Liver (tissue), 9 donors: ENCODE measurements around the gene SCUBE1. TPM values are rescaled to one million over a fixed set of nuclear protein-coding genes. Genes with fewer than 3 reads are reported as not detected.

Experiments
- DNase-seq: peaks from one replicate; pipeline ENCODE4 v3.0.0-alpha.2; 2017; ENCODE audit warnings: low spot score
- H3K27ac ChIP-seq, 2 donors: one replicate each; pipeline ENCODE4 v1.7.0; 2013; ENCODE audit warnings: inconsistent platforms in 2 of 2, low read length in 2 of 2, control low read depth in 1 of 2, low read depth in 1 of 2, mild to moderate bottlenecking in 1 of 2
- H3K27me3 ChIP-seq, 4 donors: one replicate each; pipeline versions ENCODE4 v1.6.1 to v1.7.0; 2013; ENCODE audit warnings: low read length in 3 of 4, inconsistent platforms in 1 of 4, mild to moderate bottlenecking in 1 of 4, moderate library complexity in 1 of 4; ENCODE audit not compliant: control insufficient read depth in 4 of 4, insufficient read depth in 4 of 4
- H3K36me3 ChIP-seq, 4 donors: one replicate each; pipeline versions ENCODE4 v1.6.1 to v1.7.0; 2013; ENCODE audit warnings: low read length in 3 of 4, mild to moderate bottlenecking in 3 of 4, low read depth in 1 of 4, moderate library complexity in 1 of 4; ENCODE audit not compliant: control insufficient read depth in 4 of 4, insufficient read depth in 3 of 4
- H3K4me1 ChIP-seq, 4 donors: one replicate each; pipeline versions ENCODE4 v1.6.1 to v1.7.0; 2013; ENCODE audit warnings: low read length in 3 of 4, mild to moderate bottlenecking in 3 of 4, moderate library complexity in 1 of 4; ENCODE audit not compliant: control insufficient read depth in 4 of 4, insufficient read depth in 4 of 4
- H3K4me3 ChIP-seq, 3 donors: one replicate each; pipeline versions ENCODE4 v1.6.1 to v1.7.0; 2013; ENCODE audit warnings: low read length in 3 of 3, control low read depth in 1 of 3, low read depth in 1 of 3, mild to moderate bottlenecking in 1 of 3
- H3K9ac ChIP-seq, 2 donors: one replicate each; pipeline ENCODE4 v1.7.0; 2013; ENCODE audit warnings: low read length in 2 of 2, mild to moderate bottlenecking in 2 of 2, moderate library complexity in 2 of 2, control low read depth in 1 of 2, low read depth in 1 of 2
- H3K9me3 ChIP-seq, 4 donors: one replicate each; pipeline versions ENCODE4 v1.6.1 to v1.7.0; 2013; ENCODE audit warnings: low read length in 3 of 4; ENCODE audit not compliant: control insufficient read depth in 4 of 4
- ATF3 ChIP-seq: IDR thresholded peaks from 2 replicates; pipeline ENCODE4 v1.6.1; 2016; ENCODE audit warnings: antibody characterized with exemption
- CTCF ChIP-seq: fragments of 150-350 bp; IDR thresholded peaks from 2 replicates; pipeline ENCODE4 v1.5.1; 2017; ENCODE audit warnings: improper control_type of control experiment, low read depth, low read length; ENCODE audit not compliant: missing input control
- EGR1 ChIP-seq, 2 donors: IDR thresholded peaks; 2 replicates each; pipeline ENCODE4 v1.6.1; 2016 to 2018; ENCODE audit warnings: antibody characterized with exemption in 2 of 2, low read depth in 2 of 2
- FOXA1 ChIP-seq: IDR thresholded peaks from 2 replicates; pipeline ENCODE4 v1.6.1; 2016; ENCODE audit warnings: antibody characterized with exemption
- FOXA2 ChIP-seq: IDR thresholded peaks from 2 replicates; pipeline ENCODE4 v1.6.1; 2016; ENCODE audit warnings: antibody characterized with exemption
- GABPA ChIP-seq, 2 donors: IDR thresholded peaks in 1 of 2; conservative IDR thresholded peaks in 1 of 2; 2 replicates each; pipeline ENCODE4 v1.6.1; 2016; ENCODE audit warnings: antibody characterized with exemption in 2 of 2, mild to moderate bottlenecking in 1 of 2, moderate library complexity in 1 of 2
- HNF4A ChIP-seq, 2 donors: conservative IDR thresholded peaks; 2 replicates each; pipeline ENCODE4 v1.6.1; 2016; ENCODE audit warnings: antibody characterized with exemption in 2 of 2, mild to moderate bottlenecking in 2 of 2
- HNF4G ChIP-seq: IDR thresholded peaks from 2 replicates; pipeline ENCODE4 v1.6.1; 2016; ENCODE audit warnings: antibody characterized with exemption
- MAX ChIP-seq: IDR thresholded peaks from 2 replicates; pipeline ENCODE4 v1.6.1; 2016; ENCODE audit warnings: antibody characterized with exemption
- NR2F2 ChIP-seq: IDR thresholded peaks from 2 replicates; pipeline ENCODE4 v1.6.1; 2016; ENCODE audit warnings: antibody characterized with exemption
- RAD21 ChIP-seq, 2 donors: IDR thresholded peaks; 2 replicates each; pipeline ENCODE4 v1.6.1; 2016; ENCODE audit warnings: antibody characterized with exemption in 2 of 2, mild to moderate bottlenecking in 2 of 2
- REST ChIP-seq: IDR thresholded peaks from 2 replicates; pipeline ENCODE4 v1.6.1; 2016; ENCODE audit warnings: antibody characterized with exemption, mild to moderate bottlenecking
- RXRA ChIP-seq, 2 donors: IDR thresholded peaks; 2 replicates each; pipeline ENCODE4 v1.6.1; 2017 to 2018; ENCODE audit warnings: antibody characterized with exemption in 2 of 2, mild to moderate bottlenecking in 1 of 2
- SP1 ChIP-seq: IDR thresholded peaks from 2 replicates; pipeline ENCODE4 v1.6.1; 2018; ENCODE audit warnings: antibody characterized with exemption, mild to moderate bottlenecking
- TAF1 ChIP-seq: conservative IDR thresholded peaks from 2 replicates; pipeline ENCODE4 v1.6.1; 2016; ENCODE audit warnings: antibody characterized with exemption, mild to moderate bottlenecking
- YY1 ChIP-seq: IDR thresholded peaks from 2 replicates; pipeline ENCODE4 v1.6.1; 2016; ENCODE audit warnings: antibody characterized with exemption, mild to moderate bottlenecking
- ZBTB33 ChIP-seq: IDR thresholded peaks from 2 replicates; pipeline ENCODE4 v1.6.1; 2016; ENCODE audit warnings: antibody characterized with exemption
- WGBS: extraction: QIAGEN DNeasy Blood & Tissue Kit; methylation state at CpG from one replicate; pipeline ENCODE4 v1.1.7; 2013; 5-methylcytosine and 5-hydroxymethylcytosine counted together
- polyA plus RNA-seq, 2 donors: library from polyadenylated mRNA; stranded (reverse) in 1 of 2; unstranded in 1 of 2; fragments of 200-250 nt in 1 of 2; fragments of >200 nt in 1 of 2; fragmentation: Nextera tagmentation in 1 of 2; extraction: Ambion mirVana in 1 of 2; gene quantifications; one replicate each; pipeline versions ENCODE4 v1.2.1 to v1.2.3, GENCODE V29; 2013 to 2015
- total RNA-seq, 2 donors: library from RNA; depleted of rRNA; stranded (reverse); fragments of >200 nt; gene quantifications; one replicate each; pipeline ENCODE4 v1.2.3, GENCODE V29; 2014
- donor health status: healthy.
- donor health status: healthy.
- donor health status: healthy.
- donor health status: healthy.
- donor health status: healthy.

Gene SCUBE1
- total and polyA plus RNA-seq, 4 donors, result 0.07 to 0.46 (median 0.08) TPM; not detected in 1

GRCh38 chr22:43152003-43152356 is 191.2 kb downstream of the SCUBE1 start:
- H3K27me3 ChIP-seq, result no peaks in the 10 kb centered on the region
- WGBS, result 44% methylated on average over 18 of the region's 18 CpGs
- peak overlapping the region; percentile 30 to 71 (median 66) for H3K4me3 ChIP-seq
- TF ChIP-seq REST, result no peak
- no peak for TF ChIP-seq CTCF
- TF ChIP-seq GABPA (IDR thresholded peaks at IDR 0.05 in 1 of 2, conservative IDR thresholded peaks at IDR 0.05 in 1 of 2), result no peak
- TF ChIP-seq RAD21 (IDR thresholded peaks at IDR 0.05), result no peak
- no peak for TF ChIP-seq HNF4A (conservative IDR thresholded peaks at IDR 0.05)
- no peak for TF ChIP-seq FOXA1
- TF ChIP-seq SP1, result no peak
- no peak for TF ChIP-seq FOXA2
- no peak for TF ChIP-seq YY1
- TF ChIP-seq MAX, result no peak
- no peak for TF ChIP-seq NR2F2
- no peak for TF ChIP-seq EGR1 (IDR thresholded peaks at IDR 0.05; ENCODE audit: low read depth in 2 of 2)
- TF ChIP-seq ATF3, result no peak
- TF ChIP-seq RXRA (IDR thresholded peaks at IDR 0.05), result no peak
- no peak for TF ChIP-seq TAF1
- TF ChIP-seq ZBTB33, result no peak
- no peak for TF ChIP-seq HNF4G
- no peaks in the 10 kb centered on the region for H3K9me3 ChIP-seq
- peak overlapping the region; percentile 27 to 30 for H3K9ac ChIP-seq
- DNase-seq, result no peak
- peaks cover 6 to 19% (median 13%) of the 10 kb centered on the region in 4 donors for H3K4me1 ChIP-seq
- H3K27ac ChIP-seq, result peak overlapping the region; percentile 69 to 79
- no peaks in the 10 kb centered on the region for H3K36me3 ChIP-seq
